Epithelial cell of prostate (primary cell): ENCODE measurements around the gene METRNL.
"Not testable (repeated sequence)": the region's sequence is repeated elsewhere in the genome, so short reads cannot be mapped to it uniquely, and the experiment has no call there.

Source experiments
- DNase-seq: peaks from one replicate; pipeline ENCODE4 v3.0.0-alpha.2; 2011; ENCODE audit warnings: low read depth, low spot score
- H3K27ac ChIP-seq: fragments of 450-650 bp; 2 replicates; pipeline ENCODE4 v1.5.1; 2017; ENCODE audit warnings: mild to moderate bottlenecking

The METRNL gene

GRCh38 chr17:83051396-83052240 is 27.8 kb upstream of the METRNL start:
- peak; percentile 74 for DNase-seq
- H3K27ac ChIP-seq = no peak overlapping the region

GRCh38 chr17:83052241-83052564 is 27.2 kb upstream of the METRNL start:
- DNase-seq = no peak
- H3K27ac ChIP-seq = no peak overlapping the region

- DNase-seq = no peak
- no peak overlapping the region for H3K27ac ChIP-seq
Measured at GRCh38 chr17:83053021-83053681, 26.3 kb upstream of the METRNL start.

GRCh38 chr17:83053739-83054451 is 25.5 kb upstream of the METRNL start:
- DNase-seq = no peak
- no peak overlapping the region for H3K27ac ChIP-seq

GRCh38 chr17:83054518-83055125 is 24.8 kb upstream of the METRNL start:
- H3K27ac ChIP-seq = no peak overlapping the region
- DNase-seq = no peak

- H3K27ac ChIP-seq, DNase-seq: not testable (repeated sequence)
Measured at GRCh38 chr17:83055176-83055575, 24.2 kb upstream of the METRNL start.

GRCh38 chr17:83055911-83056582 is 23.4 kb upstream of the METRNL start:
- no peak overlapping the region for H3K27ac ChIP-seq
- DNase-seq = peak; percentile 40

GRCh38 chr17:83056583-83057396 is 22.6 kb upstream of the METRNL start:
- DNase-seq = no peak
- H3K27ac ChIP-seq = no peak overlapping the region

GRCh38 chr17:83057397-83057761 is 22.0 kb upstream of the METRNL start:
- no peak overlapping the region for H3K27ac ChIP-seq
- no peak for DNase-seq

GRCh38 chr17:83057793-83058265 is 21.6 kb upstream of the METRNL start:
- DNase-seq = no peak
- no peak overlapping the region for H3K27ac ChIP-seq

- no peak overlapping the region for H3K27ac ChIP-seq
- DNase-seq = no peak
Measured at GRCh38 chr17:83058266-83058798, 21.1 kb upstream of the METRNL start.

GRCh38 chr17:83061586-83061985 is 17.8 kb upstream of the METRNL start:
- no peak overlapping the region for H3K27ac ChIP-seq
- no peak for DNase-seq

GRCh38 chr17:83062011-83062817 is 17.2 kb upstream of the METRNL start:
- no peak for DNase-seq
- no peak overlapping the region for H3K27ac ChIP-seq

GRCh38 chr17:83062818-83063671 is 16.4 kb upstream of the METRNL start:
- DNase-seq = no peak
- no peak overlapping the region for H3K27ac ChIP-seq

GRCh38 chr17:83064021-83064731 is 15.2 kb upstream of the METRNL start:
- no peak overlapping the region for H3K27ac ChIP-seq
- DNase-seq = no peak

GRCh38 chr17:83064732-83065659 is 14.4 kb upstream of the METRNL start:
- no peak overlapping the region for H3K27ac ChIP-seq
- no peak for DNase-seq
